Erythroblast (primary cell): ENCODE measurements around the gene TUBB.
A peak's percentile ranks its signal among the peaks of the same experiment; 100 is the strongest.
"Not testable (repeated sequence)": the region's sequence is repeated elsewhere in the genome, so short reads cannot be mapped to it uniquely, and the experiment has no call there.

Source experiments
- DNase-seq, 2 experiments: peaks; one replicate each; lab custom pipeline; 2025; lab: John Stamatoyannopoulos, UW
- GATA1 ChIP-seq: IDR thresholded peaks from 2 replicates; pipeline ENCODE4 v1.6.1; 2011; ENCODE audit warnings: low read depth, mild to moderate bottlenecking, control low read depth, low read length, moderate library complexity
- POLR2A ChIP-seq: IDR thresholded peaks from 2 replicates; pipeline ENCODE4 v1.6.1; 2011; ENCODE audit warnings: mild to moderate bottlenecking, low read length

Gene TUBB

GRCh38 chr6:30719356-30719755, 796 bp upstream of the TUBB start:
- DNase-seq = peak in 1 of 2 experiments; percentile 65
- TF ChIP-seq GATA1 = no peak
- TF ChIP-seq POLR2A = no peak

GRCh38 chr6:30720738-30721197, 616 bp downstream of the TUBB start:
- no peak for TF ChIP-seq POLR2A
- TF ChIP-seq GATA1 = no peak
- peak; percentile 83 to 87 for DNase-seq

GRCh38 chr6:30721198-30722024, 1.3 kb downstream of the TUBB start:
- DNase-seq = peak; percentile 94 to 95
- TF ChIP-seq GATA1 (no peak), POLR2A (no peak)

- DNase-seq = peak; percentile 52 to 65
These were observed 1.8 kb downstream of the TUBB start for GRCh38 chr6:30722025-30722279.

GRCh38 chr6:30722280-30723112, 2.3 kb downstream of the TUBB start:
- peak; percentile 84 to 93 for DNase-seq
- TF ChIP-seq POLR2A (no peak), GATA1 (no peak)

DNA sequence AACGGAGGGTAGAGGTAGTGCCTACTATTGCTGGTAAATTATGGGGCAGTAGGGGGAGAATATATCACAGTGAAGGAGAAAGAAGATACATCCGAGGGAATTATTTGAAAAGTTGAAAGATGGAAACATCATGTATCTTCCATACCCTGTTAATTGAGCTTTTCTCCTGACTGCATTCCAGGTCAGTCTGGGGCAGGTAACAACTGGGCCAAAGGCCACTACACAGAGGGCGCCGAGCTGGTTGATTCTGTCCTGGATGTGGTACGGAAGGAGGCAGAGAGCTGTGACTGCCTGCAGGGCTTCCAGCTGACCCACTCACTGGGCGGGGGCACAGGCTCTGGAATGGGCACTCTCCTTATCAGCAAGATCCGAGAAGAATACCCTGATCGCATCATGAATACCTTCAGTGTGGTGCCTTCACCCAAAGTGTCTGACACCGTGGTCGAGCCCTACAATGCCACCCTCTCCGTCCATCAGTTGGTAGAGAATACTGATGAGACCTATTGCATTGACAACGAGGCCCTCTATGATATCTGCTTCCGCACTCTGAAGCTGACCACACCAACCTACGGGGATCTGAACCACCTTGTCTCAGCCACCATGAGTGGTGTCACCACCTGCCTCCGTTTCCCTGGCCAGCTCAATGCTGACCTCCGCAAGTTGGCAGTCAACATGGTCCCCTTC, 3.1 kb downstream of the TUBB start:
- not testable (repeated sequence) for DNase-seq

- DNase-seq = not testable (repeated sequence)
These were observed 3.9 kb downstream of the TUBB start for GRCh38 chr6:30723843-30724741.

DNA sequence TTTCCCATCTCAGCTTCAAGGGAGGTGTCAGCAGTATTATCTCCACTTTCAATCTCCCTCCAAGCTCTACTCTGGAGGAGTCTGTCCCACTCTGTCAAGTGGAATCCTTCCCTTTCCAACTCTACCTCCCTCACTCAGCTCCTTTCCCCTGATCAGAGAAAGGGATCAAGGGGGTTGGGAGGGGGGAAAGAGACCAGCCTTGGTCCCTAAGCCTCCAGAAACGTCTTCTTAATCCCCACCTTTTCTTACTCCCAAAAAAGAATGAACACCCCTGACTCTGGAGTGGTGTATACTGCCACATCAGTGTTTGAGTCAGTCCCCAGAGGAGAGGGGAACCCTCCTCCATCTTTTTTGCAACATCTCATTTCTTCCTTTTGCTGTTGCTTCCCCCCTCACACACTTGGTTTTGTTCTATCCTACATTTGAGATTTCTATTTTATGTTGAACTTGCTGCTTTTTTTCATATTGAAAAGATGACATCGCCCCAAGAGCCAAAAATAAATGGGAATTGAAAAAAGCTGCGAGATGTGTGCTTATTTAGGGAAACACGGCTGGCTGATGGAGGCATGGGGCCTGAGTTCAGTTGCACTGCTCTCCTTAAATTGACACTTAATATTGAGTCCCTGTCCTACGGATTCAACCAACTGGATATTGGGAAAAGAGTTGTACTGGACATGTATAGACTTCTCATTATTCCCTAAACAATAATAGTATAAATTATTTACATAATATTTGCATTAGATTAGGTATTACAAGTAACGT, 4.9 kb downstream of the TUBB start:
- TF ChIP-seq POLR2A (peak; percentile 26), GATA1 (no peak)
- DNase-seq = no peak

DNA sequence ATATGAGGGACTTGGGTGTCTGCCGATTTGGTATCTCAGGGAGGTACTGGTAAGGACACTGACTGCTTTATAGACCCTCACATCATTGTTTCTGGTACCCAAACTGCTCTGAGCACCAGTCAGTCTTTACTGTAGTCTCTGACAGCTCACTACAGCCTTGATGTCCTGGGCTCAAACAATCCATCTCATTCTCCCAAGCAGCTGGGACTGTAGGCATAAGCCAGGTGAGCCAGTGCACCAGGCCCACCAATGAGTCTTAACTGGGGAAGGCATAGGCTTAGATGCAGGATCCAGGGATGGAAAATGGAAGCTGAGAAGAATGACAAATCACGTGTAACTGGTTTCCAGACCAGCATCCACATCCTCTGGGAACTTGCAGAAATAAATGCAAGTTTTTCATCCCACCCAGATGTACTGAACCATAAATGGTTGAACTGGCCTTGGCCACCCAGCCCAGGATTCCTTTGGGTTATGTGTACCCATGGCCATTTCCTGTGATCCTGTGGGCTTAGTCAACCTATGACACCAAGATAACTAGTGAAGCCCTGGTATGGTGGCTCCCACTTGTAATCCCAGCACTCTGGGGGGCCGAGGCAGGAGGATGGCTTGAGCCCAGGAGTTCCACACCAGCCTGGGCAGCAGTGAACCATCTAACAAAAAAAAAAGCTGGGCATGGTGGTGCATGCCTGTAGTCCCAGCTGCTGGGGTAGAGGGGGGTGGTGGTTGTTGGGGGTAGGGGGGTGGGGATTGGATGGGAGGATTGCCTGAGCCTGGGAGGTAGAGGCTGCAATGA, 5.8 kb downstream of the TUBB start:
- TF ChIP-seq GATA1 (no peak), POLR2A (peak; percentile 47)
- no peak for DNase-seq

- TF ChIP-seq GATA1 = no peak
- TF ChIP-seq POLR2A = peak; percentile 20
- no peak for DNase-seq
These were observed 6.6 kb downstream of the TUBB start for GRCh38 chr6:30726506-30727413.

- TF ChIP-seq POLR2A (no peak), GATA1 (no peak)
- no peak for DNase-seq
These were observed 7.9 kb downstream of the TUBB start for GRCh38 chr6:30727920-30728553.
